Activated CD4-positive, alpha-beta T cell treated with anti-CD3 and anti-CD28 coated beads, Interleukin-2, amount 10 ng/mL, durations not matched to agents 24 days and 14 days (primary cell): ENCODE measurements around the gene UBE3D. TPM values are rescaled to one million over a fixed set of nuclear protein-coding genes. Genes with fewer than 3 reads are reported as not detected.
"Not testable (repeated sequence)": the region's sequence is repeated elsewhere in the genome, so short reads cannot be mapped to it uniquely, and the experiment has no call there.

Source experiments
- DNase-seq: peaks from one replicate; pipeline ENCODE4 v3.0.0; 2022
- H3K27ac Mint-ChIP-seq: one replicate; pipeline ENCODE4 v1.8.0; 2022; ENCODE audit warnings: mild to moderate bottlenecking, mixed read lengths
- H3K27me3 Mint-ChIP-seq: one replicate; pipeline ENCODE4 v1.8.0; 2022; ENCODE audit warnings: mixed read lengths
- H3K36me3 Mint-ChIP-seq: one replicate; pipeline ENCODE4 v1.8.0; 2022; ENCODE audit warnings: low read depth, mild to moderate bottlenecking, mixed read lengths
- H3K4me1 Mint-ChIP-seq: one replicate; pipeline ENCODE4 v1.8.0; 2021; ENCODE audit warnings: mixed read lengths
- H3K4me3 Mint-ChIP-seq: one replicate; pipeline ENCODE4 v1.8.0; 2022; ENCODE audit warnings: mild to moderate bottlenecking, moderate library complexity, mixed read lengths
- H3K9me3 Mint-ChIP-seq: one replicate; pipeline ENCODE4 v1.8.0; 2021; ENCODE audit warnings: mixed read lengths
- intact Hi-C: fragments of 100-400 bp; cut with micrococcal nuclease; formaldehyde crosslinking; loops from one replicate; pipeline ENCODE4 v1.15.1; 2023
- total RNA-seq: library from RNA; stranded (reverse); gene quantifications from 2 replicates; pipeline ENCODE4 v1.2.3, GENCODE V29; 2022

The UBE3D gene
- total RNA-seq, 1 donor from 2014 or later, result 9.3 TPM

- DNase-seq, result no peak
- Mint-ChIP-seq H3K4me3 (no peak overlapping the region), H3K9me3 (no peaks in the 10 kb centered on the region), H3K27ac (no peak overlapping the region), H3K27me3 (no peaks in the 10 kb centered on the region), H3K4me1 (no peaks in the 10 kb centered on the region), H3K36me3 (no peaks in the 10 kb centered on the region)
- intact Hi-C loops, result no loop called here
These were observed 159.2 kb downstream of the UBE3D start for GRCh38 chr6:82906489-82906888.

GRCh38 chr6:82904860-82905259 lies 160.8 kb downstream of the UBE3D start:
- H3K9me3 Mint-ChIP-seq, result no peaks in the 10 kb centered on the region
- intact Hi-C loops, result no loop called here
- no peak for DNase-seq
- no peaks in the 10 kb centered on the region for H3K27me3 Mint-ChIP-seq
- no peak overlapping the region for H3K4me3 Mint-ChIP-seq
- H3K36me3 Mint-ChIP-seq, result no peaks in the 10 kb centered on the region
- H3K27ac Mint-ChIP-seq, result no peak overlapping the region
- H3K4me1 Mint-ChIP-seq, result no peaks in the 10 kb centered on the region

GRCh38 chr6:82904257-82904656 lies 161.4 kb downstream of the UBE3D start:
- Mint-ChIP-seq H3K27me3 (no peaks in the 10 kb centered on the region), H3K9me3 (no peaks in the 10 kb centered on the region), H3K27ac (no peak overlapping the region), H3K4me1 (no peaks in the 10 kb centered on the region), H3K36me3 (no peaks in the 10 kb centered on the region), H3K4me3 (no peak overlapping the region)
- DNase-seq, result no peak
- intact Hi-C loops, result no loop called here

GRCh38 chr6:82902290-82902689 lies 163.4 kb downstream of the UBE3D start:
- Mint-ChIP-seq H3K4me1 (no peaks in the 10 kb centered on the region), H3K4me3 (no peak overlapping the region), H3K9me3 (no peaks in the 10 kb centered on the region), H3K27me3 (no peaks in the 10 kb centered on the region), H3K36me3 (no peaks in the 10 kb centered on the region), H3K27ac (no peak overlapping the region)
- DNase-seq, result no peak
- intact Hi-C loops, result no loop called here

- H3K36me3 Mint-ChIP-seq, result no peaks in the 10 kb centered on the region
- no peak overlapping the region for H3K27ac Mint-ChIP-seq
- H3K9me3 Mint-ChIP-seq, result no peaks in the 10 kb centered on the region
- no peaks in the 10 kb centered on the region for H3K4me1 Mint-ChIP-seq
- DNase-seq, result no peak
- no peaks in the 10 kb centered on the region for H3K27me3 Mint-ChIP-seq
- intact Hi-C loops, result no loop called here
- no peak overlapping the region for H3K4me3 Mint-ChIP-seq
These were observed 170.9 kb downstream of the UBE3D start for GRCh38 chr6:82894653-82895259.

GRCh38 chr6:82893889-82894652 lies 171.6 kb downstream of the UBE3D start:
- Mint-ChIP-seq H3K9me3 (no peaks in the 10 kb centered on the region), H3K27me3 (no peaks in the 10 kb centered on the region), H3K36me3 (no peaks in the 10 kb centered on the region), H3K4me3 (no peak overlapping the region), H3K27ac (no peak overlapping the region), H3K4me1 (no peaks in the 10 kb centered on the region)
- intact Hi-C loops, result no loop called here
- no peak for DNase-seq

- H3K27me3 Mint-ChIP-seq, H3K4me1 Mint-ChIP-seq, H3K36me3 Mint-ChIP-seq, H3K9me3 Mint-ChIP-seq, H3K27ac Mint-ChIP-seq, DNase-seq, intact Hi-C loops, H3K4me3 Mint-ChIP-seq: not testable (repeated sequence)
These were observed 174.1 kb downstream of the UBE3D start for GRCh38 chr6:82891503-82891902.

GRCh38 chr6:82891076-82891475 lies 174.6 kb downstream of the UBE3D start:
- Mint-ChIP-seq H3K36me3 (no peaks in the 10 kb centered on the region), H3K4me3 (no peak overlapping the region), H3K4me1 (no peaks in the 10 kb centered on the region), H3K9me3 (no peaks in the 10 kb centered on the region), H3K27ac (no peak overlapping the region), H3K27me3 (no peaks in the 10 kb centered on the region)
- no peak for DNase-seq
- intact Hi-C loops, result no loop called here

GRCh38 chr6:82890240-82890639 lies 175.4 kb downstream of the UBE3D start:
- intact Hi-C loops, result no loop called here
- no peaks in the 10 kb centered on the region for H3K27me3 Mint-ChIP-seq
- H3K36me3 Mint-ChIP-seq, result no peaks in the 10 kb centered on the region
- H3K4me1 Mint-ChIP-seq, result no peaks in the 10 kb centered on the region
- H3K4me3 Mint-ChIP-seq, result no peak overlapping the region
- DNase-seq, result no peak
- H3K27ac Mint-ChIP-seq, result no peak overlapping the region
- H3K9me3 Mint-ChIP-seq, result no peaks in the 10 kb centered on the region

- Mint-ChIP-seq H3K9me3 (no peaks in the 10 kb centered on the region), H3K4me1 (no peaks in the 10 kb centered on the region), H3K4me3 (no peak overlapping the region), H3K27me3 (no peaks in the 10 kb centered on the region), H3K36me3 (no peaks in the 10 kb centered on the region), H3K27ac (no peak overlapping the region)
- DNase-seq, result no peak
- intact Hi-C loops, result no loop called here
These were observed 176.5 kb downstream of the UBE3D start for GRCh38 chr6:82889143-82889542.

- Mint-ChIP-seq H3K9me3 (no peaks in the 10 kb centered on the region), H3K27me3 (no peaks in the 10 kb centered on the region), H3K4me3 (no peak overlapping the region), H3K4me1 (no peaks in the 10 kb centered on the region), H3K27ac (no peak overlapping the region), H3K36me3 (no peaks in the 10 kb centered on the region)
- intact Hi-C loops, result no loop called here
- no peak for DNase-seq
These were observed 183.1 kb downstream of the UBE3D start for GRCh38 chr6:82882363-82883023.

- no peak overlapping the region for H3K27ac Mint-ChIP-seq
- intact Hi-C loops, result no loop called here
- no peaks in the 10 kb centered on the region for H3K4me1 Mint-ChIP-seq
- no peak overlapping the region for H3K4me3 Mint-ChIP-seq
- DNase-seq, result no peak
- no peaks in the 10 kb centered on the region for H3K9me3 Mint-ChIP-seq
- H3K36me3 Mint-ChIP-seq, result no peaks in the 10 kb centered on the region
- H3K27me3 Mint-ChIP-seq, result no peaks in the 10 kb centered on the region
These were observed 184.1 kb downstream of the UBE3D start for GRCh38 chr6:82881519-82881918.

- H3K27me3 Mint-ChIP-seq, result no peaks in the 10 kb centered on the region
- no peak for DNase-seq
- no peaks in the 10 kb centered on the region for H3K4me1 Mint-ChIP-seq
- no peak overlapping the region for H3K4me3 Mint-ChIP-seq
- H3K9me3 Mint-ChIP-seq, result no peaks in the 10 kb centered on the region
- H3K27ac Mint-ChIP-seq, result no peak overlapping the region
- intact Hi-C loops, result no loop called here
- no peaks in the 10 kb centered on the region for H3K36me3 Mint-ChIP-seq
These were observed 186.8 kb downstream of the UBE3D start for GRCh38 chr6:82878812-82879211.
